Measurements from ENCODE around the gene ACSF2.

- TF ChIP-seq EZH2 (conservative IDR thresholded peaks at IDR 0.05; ENCODE audit: low read depth, low read length) (no peak), PHF20 (CRISPR knock-in tag; IDR thresholded peaks at IDR 0.05) (no peak), ZBTB1 (CRISPR knock-in tag; IDR thresholded peaks at IDR 0.05; ENCODE audit: borderline replicate concordance) (no peak)
Observed at GRCh38 chr17:50464736-50465135, 38.7 kb downstream of the ACSF2 start.

All from HepG2 (cell line).